SU-DHL-6 (cell line): Measurements from ENCODE around the gene JAKMIP1.

Experiments
- CTCF ChIP-seq: fragments of 200-600 bp; sonication (generic); IDR thresholded peaks from one replicate; pipeline ENCODE4 v1.5.1; 2017; ENCODE audit warnings: antibody characterized with exemption, mild to moderate bottlenecking, low read length, moderate library complexity; ENCODE audit not compliant: insufficient read depth, poor library complexity, severe bottlenecking
- EZH2phosphoT487 ChIP-seq: fragments of 200-600 bp; sonication (generic), shearing (Covaris generic); conservative IDR thresholded peaks from 2 replicates; pipeline ENCODE4 v1.6.1; 2018; ENCODE audit warnings: mild to moderate bottlenecking, antibody characterized with exemption, low read length, moderate library complexity, mixed read lengths

- TF ChIP-seq CTCF (no peak), EZH2phosphoT487 (no peak)
Measured at GRCh38 chr4:5982156-5982973, 218.0 kb downstream of the JAKMIP1 start.
